NCI-H1417 (cell line): ENCODE measurements around the gene TMEM151A.
"Not testable (repeated sequence)": the region's sequence is repeated elsewhere in the genome, so short reads cannot be mapped to it uniquely, and the experiment has no call there.

ENCODE experiments used
- DNase-seq, 3 experiments: peaks; one replicate each; lab custom pipeline; 2025; lab: John Stamatoyannopoulos, UW

The TMEM151A gene

GRCh38 chr11:66309475-66309874 is 17.8 kb downstream of the TMEM151A start:
- no peak for DNase-seq

GRCh38 chr11:66310324-66310723 is 18.6 kb downstream of the TMEM151A start:
- no peak for DNase-seq

GRCh38 chr11:66310803-66311440 is 19.2 kb downstream of the TMEM151A start:
- DNase-seq: not testable (repeated sequence)

GRCh38 chr11:66311470-66311964 is 19.8 kb downstream of the TMEM151A start:
- DNase-seq: no peak

- peak; percentile 94 to 98 (median 97) for DNase-seq
Measured at GRCh38 chr11:66311965-66312548, 20.4 kb downstream of the TMEM151A start.

- peak; percentile 95 to 98 (median 96) for DNase-seq
Measured at GRCh38 chr11:66312549-66313320, 21.0 kb downstream of the TMEM151A start.

GRCh38 chr11:66313321-66314185 is 21.9 kb downstream of the TMEM151A start:
- no peak for DNase-seq

- DNase-seq: no peak
Measured at GRCh38 chr11:66314186-66314501, 22.4 kb downstream of the TMEM151A start.

- DNase-seq: no peak
Measured at GRCh38 chr11:66314561-66315497, 23.1 kb downstream of the TMEM151A start.

- no peak for DNase-seq
Measured at GRCh38 chr11:66315498-66315885, 23.8 kb downstream of the TMEM151A start.

GRCh38 chr11:66315921-66316811 is 24.5 kb downstream of the TMEM151A start:
- DNase-seq: peak in 2 of 3 experiments; percentile 19 to 46

GRCh38 chr11:66316849-66317251 is 25.2 kb downstream of the TMEM151A start, which contains the start of gene CD248:
Gene CD248, minus strand, starts transcription at chr11:66317044. Its CDS starts 17 bp downstream, at chr11:66317027.
- no peak for DNase-seq

GRCh38 chr11:66317322-66317722 is 25.6 kb downstream of the TMEM151A start:
- no peak for DNase-seq

GRCh38 chr11:66317723-66318599 is 26.3 kb downstream of the TMEM151A start:
- no peak for DNase-seq

- DNase-seq: no peak
Measured at GRCh38 chr11:66318600-66318970, 26.9 kb downstream of the TMEM151A start.

GRCh38 chr11:66320289-66320688 is 28.6 kb downstream of the TMEM151A start:
- DNase-seq: not testable (repeated sequence)

- DNase-seq: not testable (repeated sequence)
Measured at GRCh38 chr11:66320748-66321147, 29.1 kb downstream of the TMEM151A start.

- DNase-seq: no peak
Measured at GRCh38 chr11:66321606-66322005, 29.9 kb downstream of the TMEM151A start.
